Astrocyte of the spinal cord (primary cell): ENCODE results near the gene SLIT1.
"Not testable (repeated sequence)": the region's sequence is repeated elsewhere in the genome, so short reads cannot be mapped to it uniquely, and the experiment has no call there.

Experiments
- DNase-seq: peaks from one replicate; pipeline ENCODE4 v3.0.0; 2011; ENCODE audit warnings: low read depth, low spot score
- H3K4me3 ChIP-seq: 2 replicates; pipeline ENCODE4 v1.5.1; 2011; ENCODE audit warnings: low read depth, mild to moderate bottlenecking, low read length, moderate library complexity
- in situ Hi-C: cut with HindIII; loops from 2 replicates; pipeline ENCODE4 v1.10.0; 2017; ENCODE audit warnings: low sequenced_read_pairs
- TF ChIP-seq, protein P1 (sequence below): IDR thresholded peaks from 2 replicates; pipeline ENCODE4 v1.5.1; 2012; ENCODE audit warnings: low read depth, mild to moderate bottlenecking, low read length, inconsistent platforms

Gene SLIT1

DNA sequence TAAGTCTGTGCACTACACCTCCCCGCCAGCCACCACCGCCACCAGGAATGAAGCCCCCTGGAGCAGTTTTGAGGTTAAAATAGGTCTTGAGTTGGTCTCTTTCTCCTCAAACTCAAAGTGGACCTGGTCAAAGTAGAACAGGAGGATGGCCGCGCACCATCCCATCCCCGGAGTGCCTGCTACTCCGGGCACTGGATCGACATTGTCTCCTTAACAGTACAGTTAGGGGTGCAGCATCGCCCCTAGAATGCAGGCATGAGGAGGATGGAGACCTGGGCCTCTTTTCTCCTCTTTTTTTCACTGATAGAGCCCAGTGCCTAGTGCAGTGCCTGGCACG lies 145.5 kb downstream of the SLIT1 start:
- TF ChIP-seq, protein P1, sequence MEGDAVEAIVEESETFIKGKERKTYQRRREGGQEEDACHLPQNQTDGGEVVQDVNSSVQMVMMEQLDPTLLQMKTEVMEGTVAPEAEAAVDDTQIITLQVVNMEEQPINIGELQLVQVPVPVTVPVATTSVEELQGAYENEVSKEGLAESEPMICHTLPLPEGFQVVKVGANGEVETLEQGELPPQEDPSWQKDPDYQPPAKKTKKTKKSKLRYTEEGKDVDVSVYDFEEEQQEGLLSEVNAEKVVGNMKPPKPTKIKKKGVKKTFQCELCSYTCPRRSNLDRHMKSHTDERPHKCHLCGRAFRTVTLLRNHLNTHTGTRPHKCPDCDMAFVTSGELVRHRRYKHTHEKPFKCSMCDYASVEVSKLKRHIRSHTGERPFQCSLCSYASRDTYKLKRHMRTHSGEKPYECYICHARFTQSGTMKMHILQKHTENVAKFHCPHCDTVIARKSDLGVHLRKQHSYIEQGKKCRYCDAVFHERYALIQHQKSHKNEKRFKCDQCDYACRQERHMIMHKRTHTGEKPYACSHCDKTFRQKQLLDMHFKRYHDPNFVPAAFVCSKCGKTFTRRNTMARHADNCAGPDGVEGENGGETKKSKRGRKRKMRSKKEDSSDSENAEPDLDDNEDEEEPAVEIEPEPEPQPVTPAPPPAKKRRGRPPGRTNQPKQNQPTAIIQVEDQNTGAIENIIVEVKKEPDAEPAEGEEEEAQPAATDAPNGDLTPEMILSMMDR, result no peak
- H3K4me3 ChIP-seq, result no peak overlapping the region
- in situ Hi-C loops, result no loop called here
- DNase-seq, result no peak

DNA sequence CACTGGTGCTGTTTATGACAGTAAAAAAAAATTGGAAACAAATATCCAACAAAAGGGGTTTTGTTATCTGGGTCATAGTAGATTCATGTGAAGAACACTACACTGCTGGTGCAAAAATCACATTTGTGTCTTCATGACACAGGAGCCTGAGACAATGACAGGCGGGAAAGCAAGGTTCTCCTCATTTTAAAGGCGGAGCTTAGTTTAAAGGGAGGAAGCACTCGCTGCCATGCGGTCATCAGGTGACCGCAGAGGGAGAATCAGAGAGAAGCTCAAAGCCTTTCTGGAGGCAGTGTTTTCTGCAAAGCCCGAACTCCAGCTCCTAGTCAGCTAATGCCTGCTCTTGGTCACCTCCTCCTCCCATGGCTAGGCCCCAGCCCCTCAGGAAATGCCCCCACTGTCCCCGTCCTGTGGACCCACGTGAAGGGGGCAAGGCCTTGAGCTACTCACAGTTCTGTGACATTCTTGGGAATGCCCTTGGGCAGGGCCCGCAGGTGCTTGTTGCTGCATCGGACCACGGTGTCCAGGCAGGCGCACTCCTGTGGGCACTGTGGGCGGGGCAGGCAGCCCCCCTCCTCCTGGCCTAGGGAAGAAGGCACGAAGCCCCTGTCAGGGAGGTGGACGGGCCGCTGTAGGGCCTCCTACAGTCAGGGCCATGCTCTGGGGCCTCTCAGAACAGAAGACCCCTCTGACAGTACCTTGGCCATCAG lies 146.1 kb downstream of the SLIT1 start:
- TF ChIP-seq, protein P1, result no peak
- no peak overlapping the region for H3K4me3 ChIP-seq
- in situ Hi-C loops, result no loop called here
- DNase-seq, result no peak

DNA sequence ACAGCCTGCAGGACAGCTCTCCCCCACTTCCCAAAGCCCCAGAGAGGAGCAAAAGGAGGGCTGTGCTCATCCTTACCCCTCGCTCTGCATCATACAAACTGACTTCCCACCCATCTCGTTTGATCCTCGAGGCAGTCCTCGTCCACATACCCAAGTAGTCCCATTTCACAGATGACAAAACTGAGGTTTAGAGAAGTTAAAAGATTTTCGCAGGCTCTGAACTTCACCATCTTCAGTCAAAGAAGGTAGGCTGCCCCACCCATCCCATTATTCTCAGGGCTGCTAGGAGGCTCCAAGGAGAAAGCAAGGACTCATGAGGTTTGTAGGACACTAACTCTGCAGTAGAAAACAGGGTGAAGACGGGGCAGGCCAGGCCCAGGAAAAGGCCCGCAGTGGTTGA lies 147.1 kb downstream of the SLIT1 start:
- no peak overlapping the region for H3K4me3 ChIP-seq
- TF ChIP-seq, protein P1, result no peak
- in situ Hi-C loops, result no loop called here
- no peak for DNase-seq

DNA sequence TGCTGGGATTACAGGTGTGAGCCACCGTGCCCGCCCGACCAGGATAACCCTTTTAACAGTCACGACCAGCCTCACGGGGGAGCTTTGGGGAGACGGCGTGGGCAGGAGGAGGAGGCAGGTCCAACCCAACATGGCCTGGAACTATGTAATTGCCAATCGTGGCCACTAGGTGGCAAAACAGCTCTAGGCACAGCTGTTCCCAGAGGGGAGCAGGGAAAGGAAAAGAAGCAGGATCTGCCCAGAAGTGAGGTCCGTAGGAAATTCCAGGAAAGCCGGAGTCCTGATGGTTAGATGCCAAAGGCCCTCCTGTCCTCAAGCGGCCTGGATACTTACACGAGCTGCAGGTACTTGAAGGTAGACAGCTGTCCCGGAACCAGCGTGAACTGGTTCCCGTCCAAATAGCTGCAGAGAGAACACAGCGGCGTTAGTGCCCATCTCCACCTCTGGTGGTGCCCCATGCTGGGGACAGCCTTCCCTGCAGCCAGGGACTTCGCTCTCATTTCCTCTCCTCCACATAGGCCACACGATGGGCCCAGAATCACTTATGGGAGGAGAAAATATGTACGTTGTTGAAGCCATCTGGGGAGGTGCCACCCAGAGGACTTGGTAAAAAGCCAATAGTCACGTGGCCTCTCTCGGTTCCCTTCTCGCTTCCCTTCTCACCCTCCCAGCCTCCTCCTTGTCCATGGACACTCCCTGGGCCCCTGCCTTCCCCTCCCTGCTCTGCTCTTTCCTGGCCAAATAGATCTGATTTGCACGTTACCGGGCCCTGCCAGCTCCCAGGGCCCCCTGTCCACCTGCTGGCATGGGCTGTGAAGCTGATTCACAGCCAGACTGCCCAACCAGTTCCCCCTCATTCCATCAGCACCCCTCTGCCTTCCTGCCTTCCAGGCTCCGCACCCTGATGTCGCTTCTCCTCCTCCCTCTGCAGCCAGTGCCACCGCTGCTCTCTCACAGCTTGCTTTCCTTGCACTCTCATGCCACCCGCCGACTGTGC lies 148.1 kb downstream of the SLIT1 start:
- peak; percentile 73 for DNase-seq
- TF ChIP-seq, protein P1, result peak; percentile 86
- in situ Hi-C loops, result no loop called here
- H3K4me3 ChIP-seq, result peak overlapping the region; percentile 26

DNA sequence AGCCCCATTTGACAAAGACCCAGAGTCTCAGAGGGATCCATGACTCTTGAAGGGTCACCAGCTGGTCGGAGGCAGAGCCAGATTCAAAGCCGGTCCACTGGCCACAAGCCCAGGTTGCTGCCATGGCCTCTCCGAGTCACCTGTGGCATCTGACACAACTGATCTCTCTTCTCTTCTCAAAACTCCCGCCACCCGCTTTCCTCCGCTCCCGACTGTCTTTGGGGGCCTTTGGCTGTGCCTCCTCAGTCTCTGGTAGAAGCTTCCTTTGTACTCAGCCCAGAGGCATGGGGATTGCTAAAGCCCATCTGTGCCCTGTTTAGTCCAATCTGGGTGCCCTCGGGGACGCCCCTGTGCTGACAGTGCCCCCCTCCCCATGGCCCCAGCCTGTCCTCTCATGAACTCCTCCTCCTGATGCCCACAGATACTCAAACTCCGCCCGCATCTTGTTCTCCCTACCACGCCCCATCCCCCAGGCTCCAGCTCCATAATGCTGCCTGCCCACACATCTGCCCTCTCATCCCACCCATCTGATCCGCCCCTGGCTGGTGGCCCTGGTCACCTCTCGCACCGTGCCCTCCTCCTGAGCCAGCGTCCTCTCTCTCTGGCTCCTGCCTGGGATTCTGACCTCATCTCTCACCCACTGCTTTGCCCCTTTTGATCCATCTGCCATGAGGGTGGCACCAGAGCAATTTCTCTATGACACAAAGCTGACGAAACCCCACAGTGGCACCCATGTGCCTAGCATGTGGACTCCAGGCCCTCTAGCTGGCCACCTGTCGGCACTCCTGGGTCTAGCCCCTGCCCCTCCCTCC lies 150.6 kb downstream of the SLIT1 start:
- DNase-seq, result no peak
- in situ Hi-C loops, result no loop called here
- no peak overlapping the region for H3K4me3 ChIP-seq
- TF ChIP-seq, protein P1, result no peak

DNA sequence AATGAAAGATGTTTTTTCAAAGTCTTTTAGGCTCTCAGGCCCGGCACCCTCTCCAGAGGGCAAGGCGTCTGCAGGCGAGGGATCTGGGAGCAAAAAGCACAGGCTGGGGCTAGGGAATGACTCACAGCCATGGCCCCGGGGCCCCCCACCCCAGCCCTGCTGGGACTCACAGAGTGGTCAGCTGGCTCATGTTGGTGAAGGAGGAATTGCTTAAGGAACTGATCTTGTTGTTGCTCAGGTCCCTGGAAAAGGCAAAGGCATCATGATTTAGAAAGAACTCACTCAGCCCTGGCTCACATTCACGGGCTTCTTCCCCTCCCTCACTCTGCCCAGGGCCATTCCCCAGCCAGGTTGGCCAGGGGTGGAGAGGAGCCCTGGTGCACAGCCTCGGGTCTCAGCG lies 151.5 kb downstream of the SLIT1 start:
- TF ChIP-seq, protein P1, result no peak
- in situ Hi-C loops, result no loop called here
- no peak for DNase-seq
- no peak overlapping the region for H3K4me3 ChIP-seq

DNA sequence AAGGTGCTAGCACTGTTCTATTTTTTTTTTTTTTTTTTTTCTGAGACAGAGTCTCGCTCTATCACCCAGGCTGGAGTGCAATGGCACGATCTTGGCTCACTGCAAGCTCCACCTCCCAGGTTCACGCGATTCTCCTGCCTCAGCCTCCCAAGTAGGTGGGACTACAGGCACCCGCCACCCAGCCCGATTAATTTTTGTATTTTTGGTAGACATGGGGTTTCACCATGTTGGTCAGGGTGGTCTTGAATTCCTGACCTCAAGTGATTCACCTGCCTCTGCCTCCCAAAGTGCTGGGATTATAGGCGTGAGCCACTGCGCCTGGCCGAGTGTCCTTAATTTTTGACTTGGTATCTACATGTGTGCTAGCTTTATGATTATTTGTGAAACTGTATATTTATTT lies 151.9 kb downstream of the SLIT1 start:
- in situ Hi-C loops, DNase-seq, H3K4me3 ChIP-seq: not testable (repeated sequence)
